Measurements from ENCODE around the gene CST4.

DNA sequence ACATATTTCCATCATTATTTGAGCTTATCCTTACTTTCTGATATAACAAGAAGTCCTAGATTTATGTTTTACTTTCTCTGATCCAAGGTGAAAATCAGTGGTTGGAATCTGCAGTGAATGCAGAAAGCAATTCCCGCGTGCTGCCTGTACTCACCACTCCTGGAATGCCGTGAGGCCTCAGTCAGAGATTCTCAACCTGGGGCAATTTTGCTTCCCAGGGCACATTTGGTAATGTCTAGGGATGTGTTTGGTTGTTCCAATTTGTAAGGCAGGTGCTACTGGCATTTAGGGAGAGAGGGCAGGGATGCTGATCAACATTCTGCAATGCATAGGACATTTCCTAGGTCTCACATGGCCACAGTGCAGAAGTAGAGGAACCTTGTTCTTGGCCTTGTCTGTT, 23.9 kb downstream of the CST4 start:
- no peak for TF ChIP-seq POLR2AphosphoS5 (IDR thresholded peaks at IDR 0.05; ENCODE audit: low read depth)
- TF ChIP-seq, protein P1, sequence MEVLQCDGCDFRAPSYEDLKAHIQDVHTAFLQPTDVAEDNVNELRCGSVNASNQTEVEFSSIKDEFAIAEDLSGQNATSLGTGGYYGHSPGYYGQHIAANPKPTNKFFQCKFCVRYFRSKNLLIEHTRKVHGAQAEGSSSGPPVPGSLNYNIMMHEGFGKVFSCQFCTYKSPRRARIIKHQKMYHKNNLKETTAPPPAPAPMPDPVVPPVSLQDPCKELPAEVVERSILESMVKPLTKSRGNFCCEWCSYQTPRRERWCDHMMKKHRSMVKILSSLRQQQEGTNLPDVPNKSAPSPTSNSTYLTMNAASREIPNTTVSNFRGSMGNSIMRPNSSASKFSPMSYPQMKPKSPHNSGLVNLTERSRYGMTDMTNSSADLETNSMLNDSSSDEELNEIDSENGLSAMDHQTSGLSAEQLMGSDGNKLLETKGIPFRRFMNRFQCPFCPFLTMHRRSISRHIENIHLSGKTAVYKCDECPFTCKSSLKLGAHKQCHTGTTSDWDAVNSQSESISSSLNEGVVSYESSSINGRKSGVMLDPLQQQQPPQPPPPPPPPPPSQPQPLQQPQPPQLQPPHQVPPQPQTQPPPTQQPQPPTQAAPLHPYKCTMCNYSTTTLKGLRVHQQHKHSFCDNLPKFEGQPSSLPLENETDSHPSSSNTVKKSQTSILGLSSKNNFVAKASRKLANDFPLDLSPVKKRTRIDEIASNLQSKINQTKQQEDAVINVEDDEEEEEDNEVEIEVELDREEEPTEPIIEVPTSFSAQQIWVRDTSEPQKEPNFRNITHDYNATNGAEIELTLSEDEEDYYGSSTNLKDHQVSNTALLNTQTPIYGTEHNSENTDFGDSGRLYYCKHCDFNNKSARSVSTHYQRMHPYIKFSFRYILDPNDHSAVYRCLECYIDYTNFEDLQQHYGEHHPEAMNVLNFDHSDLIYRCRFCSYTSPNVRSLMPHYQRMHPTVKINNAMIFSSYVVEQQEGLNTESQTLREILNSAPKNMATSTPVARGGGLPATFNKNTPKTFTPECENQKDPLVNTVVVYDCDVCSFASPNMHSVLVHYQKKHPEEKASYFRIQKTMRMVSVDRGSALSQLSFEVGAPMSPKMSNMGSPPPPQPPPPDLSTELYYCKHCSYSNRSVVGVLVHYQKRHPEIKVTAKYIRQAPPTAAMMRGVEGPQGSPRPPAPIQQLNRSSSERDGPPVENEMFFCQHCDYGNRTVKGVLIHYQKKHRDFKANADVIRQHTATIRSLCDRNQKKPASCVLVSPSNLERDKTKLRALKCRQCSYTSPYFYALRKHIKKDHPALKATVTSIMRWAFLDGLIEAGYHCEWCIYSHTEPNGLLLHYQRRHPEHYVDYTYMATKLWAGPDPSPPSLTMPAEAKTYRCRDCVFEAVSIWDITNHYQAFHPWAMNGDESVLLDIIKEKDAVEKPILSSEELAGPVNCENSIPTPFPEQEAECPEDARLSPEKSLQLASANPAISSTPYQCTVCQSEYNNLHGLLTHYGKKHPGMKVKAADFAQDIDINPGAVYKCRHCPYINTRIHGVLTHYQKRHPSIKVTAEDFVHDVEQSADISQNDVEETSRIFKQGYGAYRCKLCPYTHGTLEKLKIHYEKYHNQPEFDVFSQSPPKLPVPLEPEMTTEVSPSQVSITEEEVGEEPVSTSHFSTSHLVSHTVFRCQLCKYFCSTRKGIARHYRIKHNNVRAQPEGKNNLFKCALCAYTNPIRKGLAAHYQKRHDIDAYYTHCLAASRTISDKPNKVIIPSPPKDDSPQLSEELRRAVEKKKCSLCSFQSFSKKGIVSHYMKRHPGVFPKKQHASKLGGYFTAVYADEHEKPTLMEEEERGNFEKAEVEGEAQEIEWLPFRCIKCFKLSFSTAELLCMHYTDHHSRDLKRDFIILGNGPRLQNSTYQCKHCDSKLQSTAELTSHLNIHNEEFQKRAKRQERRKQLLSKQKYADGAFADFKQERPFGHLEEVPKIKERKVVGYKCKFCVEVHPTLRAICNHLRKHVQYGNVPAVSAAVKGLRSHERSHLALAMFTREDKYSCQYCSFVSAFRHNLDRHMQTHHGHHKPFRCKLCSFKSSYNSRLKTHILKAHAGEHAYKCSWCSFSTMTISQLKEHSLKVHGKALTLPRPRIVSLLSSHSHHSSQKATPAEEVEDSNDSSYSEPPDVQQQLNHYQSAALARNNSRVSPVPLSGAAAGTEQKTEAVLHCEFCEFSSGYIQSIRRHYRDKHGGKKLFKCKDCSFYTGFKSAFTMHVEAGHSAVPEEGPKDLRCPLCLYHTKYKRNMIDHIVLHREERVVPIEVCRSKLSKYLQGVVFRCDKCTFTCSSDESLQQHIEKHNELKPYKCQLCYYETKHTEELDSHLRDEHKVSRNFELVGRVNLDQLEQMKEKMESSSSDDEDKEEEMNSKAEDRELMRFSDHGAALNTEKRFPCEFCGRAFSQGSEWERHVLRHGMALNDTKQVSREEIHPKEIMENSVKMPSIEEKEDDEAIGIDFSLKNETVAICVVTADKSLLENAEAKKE (CRISPR knock-in tag; IDR thresholded peaks at IDR 0.05) = no peak
- TF ChIP-seq, protein P2, sequence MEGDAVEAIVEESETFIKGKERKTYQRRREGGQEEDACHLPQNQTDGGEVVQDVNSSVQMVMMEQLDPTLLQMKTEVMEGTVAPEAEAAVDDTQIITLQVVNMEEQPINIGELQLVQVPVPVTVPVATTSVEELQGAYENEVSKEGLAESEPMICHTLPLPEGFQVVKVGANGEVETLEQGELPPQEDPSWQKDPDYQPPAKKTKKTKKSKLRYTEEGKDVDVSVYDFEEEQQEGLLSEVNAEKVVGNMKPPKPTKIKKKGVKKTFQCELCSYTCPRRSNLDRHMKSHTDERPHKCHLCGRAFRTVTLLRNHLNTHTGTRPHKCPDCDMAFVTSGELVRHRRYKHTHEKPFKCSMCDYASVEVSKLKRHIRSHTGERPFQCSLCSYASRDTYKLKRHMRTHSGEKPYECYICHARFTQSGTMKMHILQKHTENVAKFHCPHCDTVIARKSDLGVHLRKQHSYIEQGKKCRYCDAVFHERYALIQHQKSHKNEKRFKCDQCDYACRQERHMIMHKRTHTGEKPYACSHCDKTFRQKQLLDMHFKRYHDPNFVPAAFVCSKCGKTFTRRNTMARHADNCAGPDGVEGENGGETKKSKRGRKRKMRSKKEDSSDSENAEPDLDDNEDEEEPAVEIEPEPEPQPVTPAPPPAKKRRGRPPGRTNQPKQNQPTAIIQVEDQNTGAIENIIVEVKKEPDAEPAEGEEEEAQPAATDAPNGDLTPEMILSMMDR (conservative IDR thresholded peaks at IDR 0.05; ENCODE audit: low read depth in 2 of 2) = no peak
- no peak for TF ChIP-seq JUNB (IDR thresholded peaks at IDR 0.05; ENCODE audit: unreplicated experiment)
- TF ChIP-seq EZH2 (IDR thresholded peaks at IDR 0.05; ENCODE audit: low read depth, unreplicated experiment) = no peak
- TF ChIP-seq CREB1 (CRISPR knock-in tag; IDR thresholded peaks at IDR 0.05; ENCODE audit: low read depth) = no peak
- TF ChIP-seq ZNF331 (CRISPR knock-in tag; IDR thresholded peaks at IDR 0.05; ENCODE audit: low read depth) = no peak

Measured in GM23338 (cell line).